ENCODE measurements around the gene FAM50A. TPM values are rescaled to one million over a fixed set of nuclear protein-coding genes. Genes with fewer than 3 reads are reported as not detected.

The FAM50A gene
- total RNA-seq, 1 donor from 2014 or later = 92.2 TPM

DNA sequence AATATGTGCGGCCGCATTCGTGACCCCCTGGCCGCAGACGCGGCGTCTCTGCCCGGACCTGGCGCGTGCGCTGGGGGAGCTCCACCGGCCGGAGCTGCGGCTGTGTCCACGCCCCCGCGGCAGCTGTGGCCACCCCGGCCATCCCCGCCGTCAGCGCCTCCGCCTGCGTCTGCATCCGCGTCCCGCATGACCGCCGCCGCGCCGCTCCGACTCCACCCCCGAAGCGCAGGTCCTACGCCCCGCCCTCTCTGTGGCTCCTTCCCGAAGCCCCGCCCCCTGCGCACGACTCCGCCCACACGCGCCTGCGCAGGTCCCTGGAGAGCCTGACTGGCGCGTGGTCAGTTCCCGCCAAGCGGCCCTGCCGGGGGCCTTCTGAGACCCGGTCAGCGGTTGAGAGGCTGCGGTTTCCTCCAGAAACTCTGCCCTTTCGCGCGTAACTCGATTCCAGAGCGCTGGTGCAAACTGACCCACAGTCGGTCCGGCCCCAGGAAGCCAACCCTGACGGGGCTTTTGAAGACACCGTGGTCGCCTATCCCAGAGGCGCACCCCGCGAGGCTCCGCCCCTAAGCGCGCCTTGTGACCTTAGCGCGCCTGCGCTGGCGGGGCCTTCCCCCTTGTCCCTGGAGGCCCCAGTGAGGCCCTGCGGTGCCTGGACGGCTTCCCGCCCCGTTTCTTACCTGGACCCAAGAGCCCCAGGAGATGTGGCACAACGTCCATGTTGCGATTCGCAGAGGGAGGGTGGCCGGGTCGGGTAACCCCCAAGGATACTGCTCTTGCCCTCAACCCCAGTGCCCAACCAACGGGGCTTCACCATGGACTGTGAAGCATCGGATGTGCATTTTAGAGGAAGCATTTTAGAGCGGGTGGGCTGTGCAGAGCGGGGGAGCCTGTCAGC lies 35.0 kb downstream of the FAM50A start, which contains the start of gene LAGE3:
Gene LAGE3, minus strand, starts transcription at position 554 of the 895 bp plus-strand sequence. Its CDS starts 366 bp downstream, at position 188.
- Mint-ChIP-seq H3K27ac (ENCODE audit: unreplicated experiment) (peak within 1 kb of the TSS; percentile 62), H3K4me3 (ENCODE audit: unreplicated experiment) (peak within 1 kb of the TSS; percentile 76), H3K27me3 (ENCODE audit: unreplicated experiment) (no peaks in the 10 kb centered on the region), H3K36me3 (ENCODE audit: unreplicated experiment) (peaks cover under 1% of the 10 kb centered on the region), H3K4me1 (ENCODE audit: unreplicated experiment) (peaks cover 2% of the 10 kb centered on the region), H3K9me3 (ENCODE audit: unreplicated experiment) (no peaks in the 10 kb centered on the region)
- TF ChIP-seq, protein P1, sequence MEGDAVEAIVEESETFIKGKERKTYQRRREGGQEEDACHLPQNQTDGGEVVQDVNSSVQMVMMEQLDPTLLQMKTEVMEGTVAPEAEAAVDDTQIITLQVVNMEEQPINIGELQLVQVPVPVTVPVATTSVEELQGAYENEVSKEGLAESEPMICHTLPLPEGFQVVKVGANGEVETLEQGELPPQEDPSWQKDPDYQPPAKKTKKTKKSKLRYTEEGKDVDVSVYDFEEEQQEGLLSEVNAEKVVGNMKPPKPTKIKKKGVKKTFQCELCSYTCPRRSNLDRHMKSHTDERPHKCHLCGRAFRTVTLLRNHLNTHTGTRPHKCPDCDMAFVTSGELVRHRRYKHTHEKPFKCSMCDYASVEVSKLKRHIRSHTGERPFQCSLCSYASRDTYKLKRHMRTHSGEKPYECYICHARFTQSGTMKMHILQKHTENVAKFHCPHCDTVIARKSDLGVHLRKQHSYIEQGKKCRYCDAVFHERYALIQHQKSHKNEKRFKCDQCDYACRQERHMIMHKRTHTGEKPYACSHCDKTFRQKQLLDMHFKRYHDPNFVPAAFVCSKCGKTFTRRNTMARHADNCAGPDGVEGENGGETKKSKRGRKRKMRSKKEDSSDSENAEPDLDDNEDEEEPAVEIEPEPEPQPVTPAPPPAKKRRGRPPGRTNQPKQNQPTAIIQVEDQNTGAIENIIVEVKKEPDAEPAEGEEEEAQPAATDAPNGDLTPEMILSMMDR (IDR thresholded peaks at IDR 0.05) = no peak
- peak; percentile 97 for DNase-seq (ENCODE audit: extremely low spot score, unreplicated experiment)

DNA sequence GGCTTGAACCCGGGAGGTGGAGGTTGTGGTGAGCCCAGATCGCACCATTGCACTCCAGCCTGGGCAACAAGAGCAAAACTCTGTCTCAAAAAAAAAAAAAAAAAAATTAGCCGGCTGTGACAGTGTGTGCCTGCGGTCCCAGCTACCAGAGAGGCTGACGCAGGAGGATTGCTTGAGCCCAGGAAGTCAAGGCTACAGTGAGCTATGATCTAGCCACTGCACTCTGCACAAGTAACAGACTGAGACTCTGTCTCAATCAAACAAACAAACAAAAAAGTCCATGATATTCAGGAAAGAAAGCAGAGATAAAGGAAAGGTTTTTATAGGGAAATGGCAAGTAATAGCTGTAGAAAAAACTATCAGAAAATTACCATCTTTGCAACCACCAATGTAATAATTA lies 37.3 kb downstream of the FAM50A start:
- Mint-ChIP-seq H3K36me3 (ENCODE audit: unreplicated experiment) (no peaks in the 10 kb centered on the region), H3K27ac (ENCODE audit: unreplicated experiment) (no peak overlapping the region), H3K27me3 (ENCODE audit: unreplicated experiment) (no peaks in the 10 kb centered on the region), H3K9me3 (ENCODE audit: unreplicated experiment) (no peaks in the 10 kb centered on the region), H3K4me3 (ENCODE audit: unreplicated experiment) (no peak overlapping the region), H3K4me1 (ENCODE audit: unreplicated experiment) (peaks cover 2% of the 10 kb centered on the region)
- DNase-seq (ENCODE audit: extremely low spot score, unreplicated experiment) = no peak
- TF ChIP-seq, protein P1 (IDR thresholded peaks at IDR 0.05) = no peak

DNA sequence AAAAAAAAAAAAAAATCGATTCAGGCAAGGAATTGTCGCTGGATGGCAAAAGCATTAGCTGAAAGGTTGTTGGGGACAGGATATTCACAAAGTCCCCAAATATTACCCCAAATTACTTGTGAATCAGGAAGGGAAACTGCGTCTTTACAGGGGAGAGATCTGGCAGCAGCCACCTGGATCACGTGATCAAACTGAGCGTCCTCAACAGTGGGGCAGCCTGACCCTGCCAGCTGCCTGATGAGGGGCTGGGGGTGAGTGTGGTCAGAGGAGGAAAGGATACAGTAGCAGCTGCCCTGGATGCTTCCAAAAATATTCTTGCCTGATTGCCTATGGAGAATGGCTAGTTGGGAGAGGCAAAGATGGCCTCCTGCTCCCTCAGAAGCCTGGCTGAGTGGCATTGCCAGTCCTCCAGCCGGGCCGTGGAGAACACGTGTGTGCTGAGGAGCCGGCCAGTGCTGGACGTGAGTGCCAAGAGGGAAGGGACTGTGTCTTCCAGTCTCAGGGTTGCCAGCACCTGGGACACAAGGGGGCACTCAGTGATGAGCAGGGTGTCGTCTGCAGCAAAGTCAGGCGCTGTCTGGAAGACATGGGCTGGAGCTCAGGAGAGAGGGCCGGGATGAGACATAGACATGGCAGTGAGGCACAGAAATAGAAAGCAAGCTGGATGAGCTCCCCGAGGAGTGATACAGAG lies 38.1 kb downstream of the FAM50A start:
- Mint-ChIP-seq H3K36me3 (ENCODE audit: unreplicated experiment) (no peaks in the 10 kb centered on the region), H3K9me3 (ENCODE audit: unreplicated experiment) (no peaks in the 10 kb centered on the region), H3K4me1 (ENCODE audit: unreplicated experiment) (peaks cover 4% of the 10 kb centered on the region), H3K27ac (ENCODE audit: unreplicated experiment) (no peak overlapping the region), H3K27me3 (ENCODE audit: unreplicated experiment) (no peaks in the 10 kb centered on the region), H3K4me3 (ENCODE audit: unreplicated experiment) (no peak overlapping the region)
- DNase-seq (ENCODE audit: extremely low spot score, unreplicated experiment) = no peak
- TF ChIP-seq, protein P1 (IDR thresholded peaks at IDR 0.05) = no peak

DNA sequence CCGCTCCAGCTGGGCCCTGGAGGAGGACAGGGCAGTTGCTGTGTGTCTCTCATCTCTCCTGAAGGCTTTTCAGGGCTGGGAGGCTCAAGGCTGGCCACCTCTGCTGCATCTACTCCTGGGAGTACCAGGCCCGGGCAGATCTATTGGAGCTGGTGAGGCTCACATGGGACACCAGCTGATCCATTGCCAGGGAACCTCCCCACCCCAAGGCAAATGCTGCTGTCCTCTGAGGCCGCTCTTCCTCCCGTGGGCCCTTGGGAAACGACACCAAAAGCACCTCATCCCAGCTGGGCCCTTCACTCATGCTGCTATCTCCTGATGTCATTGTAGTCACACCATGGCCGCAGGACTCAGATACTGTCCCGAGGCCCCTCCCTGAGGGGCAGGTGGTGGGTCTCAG lies 38.8 kb downstream of the FAM50A start:
- Mint-ChIP-seq H3K27ac (ENCODE audit: unreplicated experiment) (no peak overlapping the region), H3K4me3 (ENCODE audit: unreplicated experiment) (no peak overlapping the region), H3K27me3 (ENCODE audit: unreplicated experiment) (no peaks in the 10 kb centered on the region), H3K9me3 (ENCODE audit: unreplicated experiment) (no peaks in the 10 kb centered on the region), H3K4me1 (ENCODE audit: unreplicated experiment) (peaks cover 5% of the 10 kb centered on the region), H3K36me3 (ENCODE audit: unreplicated experiment) (no peaks in the 10 kb centered on the region)
- DNase-seq (ENCODE audit: extremely low spot score, unreplicated experiment) = no peak
- TF ChIP-seq, protein P1 (IDR thresholded peaks at IDR 0.05) = no peak

DNA sequence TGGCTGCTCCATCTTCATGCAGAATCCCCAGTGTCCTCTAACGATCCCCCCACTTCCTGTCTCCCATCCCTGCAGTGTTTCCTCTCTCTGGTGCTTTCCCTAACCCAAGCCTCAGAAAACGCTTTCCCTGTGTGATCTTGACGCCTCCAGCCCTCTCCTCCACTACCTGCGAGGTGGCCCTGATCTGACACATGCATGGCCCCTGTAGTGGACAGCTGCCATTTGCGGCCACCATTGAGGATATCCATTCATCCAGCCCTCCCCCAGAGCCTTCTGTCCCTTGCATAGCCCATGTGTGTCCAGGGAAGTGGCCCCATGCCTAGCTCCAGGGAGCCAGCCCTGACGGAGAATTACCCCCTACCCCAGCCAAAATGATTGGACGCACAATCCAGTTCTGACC lies 39.4 kb downstream of the FAM50A start:
- no peak overlapping the region for H3K4me3 Mint-ChIP-seq (ENCODE audit: unreplicated experiment)
- H3K9me3 Mint-ChIP-seq (ENCODE audit: unreplicated experiment) = no peaks in the 10 kb centered on the region

More for the DNA sequence above, 39.4 kb downstream of the FAM50A start:
- H3K4me1 Mint-ChIP-seq (ENCODE audit: unreplicated experiment) = peaks cover 3% of the 10 kb centered on the region
- no peaks in the 10 kb centered on the region for H3K27me3 Mint-ChIP-seq (ENCODE audit: unreplicated experiment)
- H3K27ac Mint-ChIP-seq (ENCODE audit: unreplicated experiment) = no peak overlapping the region
- no peak for DNase-seq (ENCODE audit: extremely low spot score, unreplicated experiment)
- TF ChIP-seq, protein P1 (IDR thresholded peaks at IDR 0.05) = no peak
- H3K36me3 Mint-ChIP-seq (ENCODE audit: unreplicated experiment) = no peaks in the 10 kb centered on the region

Data from osteocyte (in vitro differentiated cells).